Renal cortical epithelial cell (primary cell): ENCODE measurements around the gene CDH22. TPM values are rescaled to one million over a fixed set of nuclear protein-coding genes. Genes with fewer than 3 reads are reported as not detected.
A peak's percentile ranks its signal among the peaks of the same experiment; 100 is the strongest.

Experiments used
- DNase-seq: peaks from one replicate; pipeline ENCODE4 v3.0.0-alpha.2; 2011; ENCODE audit warnings: low read depth
- total RNA-seq: library from RNA; depleted of rRNA; stranded (reverse); fragments of >200 nt; gene quantifications from 2 replicates; pipeline ENCODE4 v1.2.3, GENCODE V29; 2014

CDH22 gene
- total RNA-seq, 1 donor from 2014 or later: not detected

GRCh38 chr20:46300281-46300680 lies 8.0 kb downstream of the CDH22 start:
- no peak for DNase-seq

GRCh38 chr20:46299078-46299477 lies 9.2 kb downstream of the CDH22 start:
- no peak for DNase-seq

GRCh38 chr20:46298374-46298773 lies 9.9 kb downstream of the CDH22 start:
- DNase-seq: no peak

- no peak for DNase-seq
Measured at GRCh38 chr20:46296526-46297250, 11.6 kb downstream of the CDH22 start.

GRCh38 chr20:46293084-46293483 lies 15.2 kb downstream of the CDH22 start:
- DNase-seq: peak; percentile 57

GRCh38 chr20:46291401-46291800 lies 16.9 kb downstream of the CDH22 start:
- DNase-seq: no peak

- DNase-seq: no peak
Measured at GRCh38 chr20:46289432-46289831, 18.9 kb downstream of the CDH22 start.

- DNase-seq: no peak
Measured at GRCh38 chr20:46286977-46287376, 21.3 kb downstream of the CDH22 start.

- no peak for DNase-seq
Measured at GRCh38 chr20:46286382-46286781, 21.9 kb downstream of the CDH22 start.

- no peak for DNase-seq
Measured at GRCh38 chr20:46285740-46286139, 22.6 kb downstream of the CDH22 start.

GRCh38 chr20:46285072-46285471 lies 23.2 kb downstream of the CDH22 start:
- DNase-seq: no peak

GRCh38 chr20:46284040-46284427 lies 24.3 kb downstream of the CDH22 start:
- DNase-seq: no peak

- peak; percentile 34 for DNase-seq
Measured at GRCh38 chr20:46283426-46284039, 24.8 kb downstream of the CDH22 start.

GRCh38 chr20:46282669-46283068 lies 25.6 kb downstream of the CDH22 start:
- DNase-seq: no peak

GRCh38 chr20:46279103-46279502 lies 29.2 kb downstream of the CDH22 start:
- no peak for DNase-seq

- DNase-seq: no peak
Measured at GRCh38 chr20:46277602-46278001, 30.7 kb downstream of the CDH22 start.

- DNase-seq: no peak
Measured at GRCh38 chr20:46276531-46276930, 31.8 kb downstream of the CDH22 start.

GRCh38 chr20:46275091-46275490 lies 33.2 kb downstream of the CDH22 start:
- DNase-seq: no peak

- no peak for DNase-seq
Measured at GRCh38 chr20:46273717-46274116, 34.6 kb downstream of the CDH22 start.

- DNase-seq: no peak
Measured at GRCh38 chr20:46272389-46273047, 35.8 kb downstream of the CDH22 start.

GRCh38 chr20:46270977-46271744 lies 37.1 kb downstream of the CDH22 start:
- DNase-seq: no peak

- no peak for DNase-seq
Measured at GRCh38 chr20:46269372-46269771, 38.9 kb downstream of the CDH22 start.
